NB4 (cell line): ENCODE results near the gene SPECC1L.

Experiments
- CTCF ChIP-seq: IDR thresholded peaks from one replicate; pipeline ENCODE4 v1.5.1; 2012; ENCODE audit warnings: low read depth, low read length
- MYC ChIP-seq: IDR thresholded peaks from 2 replicates; pipeline ENCODE4 v1.6.1; 2011; ENCODE audit warnings: low read depth, low read length
- POLR2A ChIP-seq: IDR thresholded peaks from 2 replicates; pipeline ENCODE4 v1.6.1; 2011; ENCODE audit warnings: mild to moderate bottlenecking; ENCODE audit not compliant: insufficient read length; ENCODE audit errors: extremely low read depth

DNA sequence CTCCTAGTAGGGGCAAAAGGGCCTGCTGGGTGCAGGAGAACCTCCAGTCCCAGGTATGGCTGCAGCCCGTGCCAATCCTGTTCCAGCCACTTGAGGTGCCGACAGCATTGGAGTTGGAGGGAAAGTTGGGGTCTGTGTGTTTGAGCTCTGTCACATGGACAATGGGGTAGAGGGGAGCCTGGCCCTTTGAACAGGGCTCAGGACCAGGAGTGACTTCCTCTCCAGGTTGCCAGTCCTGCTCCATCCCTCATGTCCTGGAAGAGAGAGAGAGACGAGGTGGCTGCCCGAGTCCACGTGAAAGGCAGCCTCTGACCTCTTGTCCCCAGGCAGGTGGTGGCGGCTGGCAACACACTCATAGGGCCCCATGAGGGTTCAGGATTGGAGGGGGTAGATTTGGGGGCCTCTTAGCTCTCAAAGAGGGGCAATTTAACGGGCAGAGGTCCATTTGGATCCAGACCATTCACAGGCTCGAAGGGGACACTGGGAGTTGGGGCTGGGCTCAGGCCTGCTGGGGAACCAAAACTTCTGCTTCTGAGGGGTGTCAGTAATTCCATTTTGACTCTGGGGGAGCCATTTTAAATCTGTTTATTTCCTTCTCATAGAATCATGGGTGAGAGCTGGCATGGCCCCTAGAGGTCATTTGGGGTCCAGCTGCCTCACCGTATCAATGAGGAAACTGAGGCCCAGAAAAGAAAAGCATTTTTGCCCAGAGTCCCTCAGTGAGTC, 160.8 kb downstream of the SPECC1L start:
- TF ChIP-seq CTCF = no peak
- no peak for TF ChIP-seq POLR2A
- TF ChIP-seq MYC = no peak
